CD4-positive, alpha-beta T cell (primary cell): ENCODE data around the gene R3HDM4. TPM values are rescaled to one million over a fixed set of nuclear protein-coding genes. Genes with fewer than 3 reads are reported as not detected.

Experiments
- ATAC-seq: fragments of 200-7000 bp; cut with Tn5 transposase; one replicate; pipeline ENCODE4 v1.10.0; 2022; ENCODE audit warnings: mild to moderate bottlenecking; ENCODE audit not compliant: poor library complexity
- CTCF ChIA-PET: fragments of 350-600 bp; sonication (Branson Sonifier 250); formaldehyde crosslinking; loops from one replicate; lab custom pipeline; 2021; ENCODE audit warnings: antibody characterized with exemption, inconsistent platforms; lab: Charles Lee
- POLR2A ChIA-PET: fragments of 350-600 bp; sonication (Branson Sonifier 250); formaldehyde crosslinking; loops from one replicate; lab custom pipeline; 2021; ENCODE audit warnings: antibody characterized with exemption, inconsistent platforms; lab: Charles Lee
- DNase-seq, 14 experiments: peaks; one replicate each; pipeline ENCODE4 v3.0.0-alpha.2; 2013 to 2020; ENCODE audit warnings: mixed read lengths in 2 of 14
- H3K27ac ChIP-seq, 2 donors: one replicate each; pipeline versions ENCODE4 v1.5.1 to v1.7.0; 2013; ENCODE audit warnings: low read length in 2 of 2, low read depth in 1 of 2, mild to moderate bottlenecking in 1 of 2
- H3K27me3 ChIP-seq, 2 experiments: 1 replicate in 1 of 2; 2 replicates in 1 of 2; pipeline versions ENCODE4 v1.6.1 to v1.7.0; 2013; ENCODE audit warnings: low read length in 2 of 2, control low read depth in 1 of 2, mild to moderate bottlenecking in 1 of 2, moderate library complexity in 1 of 2; ENCODE audit not compliant: insufficient read depth in 2 of 2, control insufficient read depth in 1 of 2
- H3K36me3 ChIP-seq: one replicate; pipeline ENCODE4 v1.6.1; 2013; ENCODE audit warnings: low read length, control low read depth; ENCODE audit not compliant: insufficient read depth
- H3K4me1 ChIP-seq: one replicate; pipeline ENCODE4 v1.6.1; 2013; ENCODE audit warnings: low read length, control low read depth; ENCODE audit not compliant: insufficient read depth
- H3K4me3 ChIP-seq: one replicate; pipeline ENCODE4 v1.5.1; 2013; ENCODE audit warnings: mild to moderate bottlenecking, low read length, moderate library complexity
- H3K9me3 ChIP-seq, 2 experiments: 1 replicate in 1 of 2; 2 replicates in 1 of 2; pipeline versions ENCODE4 v1.6.1 to v1.7.0; 2013; ENCODE audit warnings: low read length in 2 of 2, mild to moderate bottlenecking in 2 of 2, control low read depth in 1 of 2, moderate library complexity in 1 of 2; ENCODE audit not compliant: control insufficient read depth in 1 of 2, insufficient read depth in 1 of 2
- H3K27ac Mint-ChIP-seq: one replicate; pipeline ENCODE4 v1.8.0; 2020; ENCODE audit warnings: mixed read lengths
- H3K27me3 Mint-ChIP-seq: one replicate; pipeline ENCODE4 v1.8.0; 2021; ENCODE audit warnings: mixed read lengths
- H3K36me3 Mint-ChIP-seq: one replicate; pipeline ENCODE4 v1.8.0; 2021; ENCODE audit warnings: low read depth, mixed read lengths
- H3K4me1 Mint-ChIP-seq: one replicate; pipeline ENCODE4 v1.8.0; 2021; ENCODE audit warnings: low read depth, mixed read lengths
- H3K4me3 Mint-ChIP-seq: one replicate; pipeline ENCODE4 v1.8.0; 2020; ENCODE audit warnings: mild to moderate bottlenecking, mixed read lengths
- H3K9me3 Mint-ChIP-seq: one replicate; pipeline ENCODE4 v1.8.0; 2020; ENCODE audit warnings: mixed read lengths
- CTCF ChIP-seq: fragments of 200-600 bp; IDR thresholded peaks from one replicate; pipeline ENCODE4 v1.8.0; 2022; ENCODE audit warnings: antibody characterized with exemption, mild to moderate bottlenecking
- intact Hi-C, 2 experiments: fragments of 100-400 bp; cut with DNase I in 1 of 2; cut with micrococcal nuclease in 1 of 2; formaldehyde crosslinking; loops; one replicate each; pipeline versions ENCODE4 v1.15.1 to v1.9.0; 2023 to 2025; cut with DNase I, micrococcal nuclease
- total RNA-seq, 174 experiments: library from RNA in 2 of 174; stranded (reverse) in 2 of 174; gene quantifications; one replicate each; pipeline ENCODE4 v1.2.3 and lab custom pipeline; 2021 to 2026

R3HDM4 gene
- total RNA-seq, 2 experiments from 2014 or later, result 309 to 313 TPM

- Mint-ChIP-seq H3K4me1 (peaks cover 12% of the 10 kb centered on the region), H3K36me3 (peaks cover 54% of the 10 kb centered on the region), H3K4me3 (no peak overlapping the region), H3K27me3 (no peaks in the 10 kb centered on the region), H3K27ac (no peak overlapping the region), H3K9me3 (no peaks in the 10 kb centered on the region)
- ATAC-seq, result no peak
- POLR2A ChIA-PET, result interaction anchor here (1.7 kb wide), 1 partner anchor 23 kb away, joined by 4 read pairs; no protein-coding TSS in a partner anchor
- intact Hi-C loops, result no loop called here
- CTCF ChIA-PET, result no interaction called here
- Histone ChIP-seq H3K27ac (no peak overlapping the region), H3K36me3 (peaks cover 64% of the 10 kb centered on the region), H3K27me3 (no peaks in the 10 kb centered on the region), H3K9me3 (no peaks in the 10 kb centered on the region), H3K4me3 (no peak overlapping the region), H3K4me1 (peaks cover 15% of the 10 kb centered on the region)
- no peak for DNase-seq
- TF ChIP-seq CTCF, result no peak
These were observed 25.9 kb downstream of the R3HDM4 start for GRCh38 chr19:887072-887471.

GRCh38 chr19:885536-886224, 27.3 kb downstream of the R3HDM4 start:
- no peaks in the 10 kb centered on the region for H3K27me3 ChIP-seq
- Mint-ChIP-seq H3K4me3 (no peak overlapping the region), H3K27ac (no peak overlapping the region), H3K36me3 (peaks cover 61% of the 10 kb centered on the region), H3K4me1 (peaks cover 7% of the 10 kb centered on the region), H3K27me3 (no peaks in the 10 kb centered on the region), H3K9me3 (no peaks in the 10 kb centered on the region)
- POLR2A ChIA-PET, result no interaction called here
- no peaks in the 10 kb centered on the region for H3K9me3 ChIP-seq
- H3K36me3 ChIP-seq, result peaks cover 74% of the 10 kb centered on the region
- CTCF ChIA-PET, result interaction anchor here (0.9 kb wide), 1 partner anchor 22 kb away, joined by 3 read pairs; no protein-coding TSS in a partner anchor
- H3K4me3 ChIP-seq, result no peak overlapping the region
- peaks cover 4% of the 10 kb centered on the region for H3K4me1 ChIP-seq
- no peak overlapping the region for H3K27ac ChIP-seq
- intact Hi-C loops, result no loop called here
- no peak for ATAC-seq
- no peak for DNase-seq
- no peak for TF ChIP-seq CTCF

GRCh38 chr19:884420-885211, 28.4 kb downstream of the R3HDM4 start:
- H3K9me3 Mint-ChIP-seq, result no peaks in the 10 kb centered on the region
- no peak overlapping the region for H3K27ac Mint-ChIP-seq
- ATAC-seq (no peak), DNase-seq (no peak)
- Histone ChIP-seq H3K9me3 (no peaks in the 10 kb centered on the region), H3K4me3 (no peak overlapping the region), H3K36me3 (peaks cover 67% of the 10 kb centered on the region), H3K27me3 (no peaks in the 10 kb centered on the region), H3K27ac (no peak overlapping the region), H3K4me1 (peaks cover 4% of the 10 kb centered on the region)
- no peak for TF ChIP-seq CTCF
- H3K36me3 Mint-ChIP-seq, result peaks cover 55% of the 10 kb centered on the region
- intact Hi-C loops, result no loop called here
- H3K27me3 Mint-ChIP-seq, result no peaks in the 10 kb centered on the region
- ChIA-PET POLR2A (no interaction called here), CTCF (no interaction called here)
- no peak overlapping the region for H3K4me3 Mint-ChIP-seq
- H3K4me1 Mint-ChIP-seq, result peaks cover 7% of the 10 kb centered on the region
